ENCODE results near the gene MSH4.
"Not testable (repeated sequence)": the region's sequence is repeated elsewhere in the genome, so short reads cannot be mapped to it uniquely, and the experiment has no call there.

The MSH4 gene

GRCh38 chr1:75780183-75780582 lies 16.5 kb upstream of the MSH4 start:
- not testable (repeated sequence) for H3K9ac ChIP-seq (ENCODE audit: low read depth in 1 of 2, low read length in 2 of 2); H3K36me3 ChIP-seq (ENCODE audit: control insufficient read depth in 1 of 2, insufficient read depth in 2 of 2, low read length in 2 of 2); H3K9me3 ChIP-seq (ENCODE audit: control insufficient read depth in 1 of 2, low read length in 2 of 2); H3K4me3 ChIP-seq (ENCODE audit: low read depth in 1 of 2, low read length in 2 of 2); H3K27me3 ChIP-seq (ENCODE audit: control insufficient read depth in 1 of 2, insufficient read depth in 2 of 2, low read length in 2 of 2); H3K4me1 ChIP-seq (ENCODE audit: control insufficient read depth in 1 of 2, insufficient read depth in 2 of 2, low read length in 2 of 2); H3K27ac ChIP-seq (ENCODE audit: low read depth, low read length)

DNA sequence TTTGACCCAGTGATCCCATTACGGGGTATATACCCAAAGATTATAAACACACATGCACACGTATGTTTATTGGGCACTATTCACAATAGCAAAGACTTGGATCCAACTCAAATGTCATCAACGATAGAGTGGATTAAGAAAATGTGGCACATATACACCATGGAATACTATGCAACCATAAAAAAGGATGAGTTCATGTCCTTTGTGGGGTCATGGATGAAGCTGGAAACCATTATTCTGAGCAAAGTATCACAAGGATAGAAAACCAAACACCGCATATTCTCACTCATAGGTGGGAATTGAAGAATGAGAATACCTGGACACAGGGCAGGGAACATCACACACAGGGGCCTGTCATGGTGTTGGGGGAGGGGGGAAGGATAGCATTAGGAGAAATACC lies 12.8 kb upstream of the MSH4 start:
- H3K36me3 ChIP-seq (ENCODE audit: control insufficient read depth in 1 of 2, insufficient read depth in 2 of 2, low read length in 2 of 2); H3K9ac ChIP-seq (ENCODE audit: low read depth in 1 of 2, low read length in 2 of 2): not testable (repeated sequence)

GRCh38 chr1:75785320-75785982 lies 11.2 kb upstream of the MSH4 start:
- no peaks in the 10 kb centered on the region for H3K9me3 ChIP-seq (ENCODE audit: control insufficient read depth in 1 of 2, low read length in 2 of 2)
- H3K4me3 ChIP-seq (ENCODE audit: low read depth in 1 of 2, low read length in 2 of 2): peak overlapping the region; percentile 90 to 91
- H3K4me1 ChIP-seq (ENCODE audit: control insufficient read depth in 1 of 2, insufficient read depth in 2 of 2, low read length in 2 of 2): peaks cover 31 to 39% of the 10 kb centered on the region in 2 donors
- peak overlapping the region; percentile 86 to 87 for H3K9ac ChIP-seq (ENCODE audit: low read depth in 1 of 2, low read length in 2 of 2)
- H3K27ac ChIP-seq (ENCODE audit: low read depth, low read length): no peak overlapping the region
- peaks cover 0 to 2% of the 10 kb centered on the region in 2 donors for H3K36me3 ChIP-seq (ENCODE audit: control insufficient read depth in 1 of 2, insufficient read depth in 2 of 2, low read length in 2 of 2)
- H3K27me3 ChIP-seq (ENCODE audit: control insufficient read depth in 1 of 2, insufficient read depth in 2 of 2, low read length in 2 of 2): no peaks in the 10 kb centered on the region

More for the DNA sequence above, 12.8 kb upstream of the MSH4 start:
- H3K27me3 ChIP-seq (ENCODE audit: control insufficient read depth in 1 of 2, insufficient read depth in 2 of 2, low read length in 2 of 2); H3K27ac ChIP-seq (ENCODE audit: low read depth, low read length); H3K9me3 ChIP-seq (ENCODE audit: control insufficient read depth in 1 of 2, low read length in 2 of 2); H3K4me3 ChIP-seq (ENCODE audit: low read depth in 1 of 2, low read length in 2 of 2): not testable (repeated sequence)
- peaks cover 16 to 24% of the 10 kb centered on the region in 2 donors for H3K4me1 ChIP-seq (ENCODE audit: control insufficient read depth in 1 of 2, insufficient read depth in 2 of 2, low read length in 2 of 2)

DNA sequence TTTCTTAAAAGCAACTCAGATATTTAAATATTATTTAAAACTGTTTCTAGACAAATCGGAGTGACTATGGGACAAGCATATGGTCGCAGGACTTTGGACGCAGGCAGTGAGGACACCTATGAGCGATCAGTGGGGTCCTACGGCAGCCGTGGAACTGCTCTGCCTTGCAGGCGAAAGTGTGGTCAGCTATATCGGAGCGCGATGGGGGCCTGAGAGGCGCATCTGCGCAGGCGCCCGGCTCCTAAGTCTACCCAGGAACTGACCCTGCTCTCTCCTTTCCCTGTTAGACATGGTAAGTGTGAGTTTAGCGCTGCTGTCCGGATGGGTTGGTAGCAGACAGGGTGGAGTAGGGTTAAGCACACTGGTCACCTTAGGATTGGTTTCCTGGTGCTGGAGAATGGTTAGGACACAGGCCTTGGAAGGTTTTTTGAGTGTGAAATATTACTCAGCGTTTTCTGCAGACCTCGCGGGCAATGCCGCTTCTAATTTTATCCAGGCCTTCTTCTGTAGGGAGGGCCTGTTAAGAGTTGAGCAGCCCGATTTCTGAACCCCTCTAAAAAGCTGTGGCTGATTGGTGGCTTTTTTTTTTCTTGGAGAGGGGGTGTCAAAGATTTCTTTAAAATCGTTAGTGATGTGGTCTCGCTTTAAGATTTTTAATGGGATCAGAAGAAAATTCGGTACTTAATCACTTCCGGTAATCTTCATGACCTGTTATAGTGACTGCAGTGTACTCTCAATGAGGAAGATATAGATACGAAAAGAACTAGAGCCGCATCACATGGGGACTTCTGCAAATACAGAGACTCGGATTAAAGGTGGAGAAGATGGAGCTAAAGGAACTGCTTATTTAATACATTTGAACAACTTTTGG lies 10.5 kb upstream of the MSH4 start, which contains the start of gene RABGGTB:
RABGGTB (plus strand) TSS at position 274 of the 871 bp plus-strand sequence; CDS start at position 290, 16 bp downstream.
- Histone ChIP-seq H3K4me1 (ENCODE audit: control insufficient read depth in 1 of 2, insufficient read depth in 2 of 2, low read length in 2 of 2) (peaks cover 38 to 44% of the 10 kb centered on the region in 2 donors), H3K4me3 (ENCODE audit: low read depth in 1 of 2, low read length in 2 of 2) (peak within 1 kb of the TSS; percentile 90 to 91), H3K9me3 (ENCODE audit: control insufficient read depth in 1 of 2, low read length in 2 of 2) (no peaks in the 10 kb centered on the region), H3K27ac (ENCODE audit: low read depth, low read length) (peak within 1 kb of the TSS; percentile 72), H3K27me3 (ENCODE audit: control insufficient read depth in 1 of 2, insufficient read depth in 2 of 2, low read length in 2 of 2) (no peaks in the 10 kb centered on the region), H3K9ac (ENCODE audit: low read depth in 1 of 2, low read length in 2 of 2) (peak within 1 kb of the TSS; percentile 86 to 87), H3K36me3 (ENCODE audit: control insufficient read depth in 1 of 2, insufficient read depth in 2 of 2, low read length in 2 of 2) (peaks cover 0 to 10% of the 10 kb centered on the region in 2 donors)

- peaks cover 3 to 18% of the 10 kb centered on the region in 2 donors for H3K36me3 ChIP-seq (ENCODE audit: control insufficient read depth in 1 of 2, insufficient read depth in 2 of 2, low read length in 2 of 2)
- H3K27ac ChIP-seq (ENCODE audit: low read depth, low read length): no peak overlapping the region
- peak overlapping the region; percentile 86 to 87 for H3K9ac ChIP-seq (ENCODE audit: low read depth in 1 of 2, low read length in 2 of 2)
- H3K4me1 ChIP-seq (ENCODE audit: control insufficient read depth in 1 of 2, insufficient read depth in 2 of 2, low read length in 2 of 2): peaks cover 38 to 44% of the 10 kb centered on the region in 2 donors
- no peaks in the 10 kb centered on the region for H3K9me3 ChIP-seq (ENCODE audit: control insufficient read depth in 1 of 2, low read length in 2 of 2)
- H3K27me3 ChIP-seq (ENCODE audit: control insufficient read depth in 1 of 2, insufficient read depth in 2 of 2, low read length in 2 of 2): no peaks in the 10 kb centered on the region
- peak overlapping the region; percentile 90 to 91 for H3K4me3 ChIP-seq (ENCODE audit: low read depth in 1 of 2, low read length in 2 of 2)
Observed at GRCh38 chr1:75786901-75787493, 9.7 kb upstream of the MSH4 start.

DNA sequence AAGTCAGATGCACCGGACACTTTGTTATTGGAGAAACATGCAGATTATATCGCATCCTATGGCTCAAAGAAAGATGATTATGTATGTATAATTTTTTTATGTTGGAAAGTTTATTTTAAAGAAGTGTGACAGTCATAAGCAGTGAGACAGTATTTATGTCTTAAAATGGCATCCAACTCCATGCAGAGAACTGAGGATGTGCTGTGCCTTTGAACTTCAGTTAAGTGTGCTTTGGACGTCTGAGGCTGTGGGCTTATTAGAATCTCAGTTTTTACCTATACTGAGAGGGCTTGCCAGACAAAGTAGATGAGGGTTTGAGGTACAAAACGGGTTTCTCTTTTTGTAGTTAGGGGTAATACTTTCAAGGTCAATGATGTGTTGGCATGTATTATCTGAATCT lies 9.2 kb upstream of the MSH4 start:
- H3K9me3 ChIP-seq (ENCODE audit: control insufficient read depth in 1 of 2, low read length in 2 of 2): no peaks in the 10 kb centered on the region
- H3K9ac ChIP-seq (ENCODE audit: low read depth in 1 of 2, low read length in 2 of 2): peak overlapping the region; percentile 86 to 87
- no peaks in the 10 kb centered on the region for H3K27me3 ChIP-seq (ENCODE audit: control insufficient read depth in 1 of 2, insufficient read depth in 2 of 2, low read length in 2 of 2)
- peaks cover 38 to 44% of the 10 kb centered on the region in 2 donors for H3K4me1 ChIP-seq (ENCODE audit: control insufficient read depth in 1 of 2, insufficient read depth in 2 of 2, low read length in 2 of 2)
- peak overlapping the region; percentile 1 for H3K27ac ChIP-seq (ENCODE audit: low read depth, low read length)
- H3K36me3 ChIP-seq (ENCODE audit: control insufficient read depth in 1 of 2, insufficient read depth in 2 of 2, low read length in 2 of 2): peaks cover 7 to 22% of the 10 kb centered on the region in 2 donors
- H3K4me3 ChIP-seq (ENCODE audit: low read depth in 1 of 2, low read length in 2 of 2): peak overlapping the region; percentile 90 to 91

- H3K4me3 ChIP-seq (ENCODE audit: low read depth in 1 of 2, low read length in 2 of 2): peak overlapping the region; percentile 10 to 91
- no peak overlapping the region for H3K27ac ChIP-seq (ENCODE audit: low read depth, low read length)
- H3K9me3 ChIP-seq (ENCODE audit: control insufficient read depth in 1 of 2, low read length in 2 of 2): no peaks in the 10 kb centered on the region
- no peaks in the 10 kb centered on the region for H3K27me3 ChIP-seq (ENCODE audit: control insufficient read depth in 1 of 2, insufficient read depth in 2 of 2, low read length in 2 of 2)
- H3K36me3 ChIP-seq (ENCODE audit: control insufficient read depth in 1 of 2, insufficient read depth in 2 of 2, low read length in 2 of 2): peaks cover 17 to 42% of the 10 kb centered on the region in 2 donors
- peaks cover 38 to 44% of the 10 kb centered on the region in 2 donors for H3K4me1 ChIP-seq (ENCODE audit: control insufficient read depth in 1 of 2, insufficient read depth in 2 of 2, low read length in 2 of 2)
- peak overlapping the region in 1 of 2 donors; percentile 23 for H3K9ac ChIP-seq (ENCODE audit: low read depth in 1 of 2, low read length in 2 of 2)
Observed at GRCh38 chr1:75789988-75790387, 6.7 kb upstream of the MSH4 start.

- no peak overlapping the region for H3K27ac ChIP-seq (ENCODE audit: low read depth, low read length)
- H3K36me3 ChIP-seq (ENCODE audit: control insufficient read depth in 1 of 2, insufficient read depth in 2 of 2, low read length in 2 of 2): peaks cover 23 to 52% of the 10 kb centered on the region in 2 donors
- H3K27me3 ChIP-seq (ENCODE audit: control insufficient read depth in 1 of 2, insufficient read depth in 2 of 2, low read length in 2 of 2): no peaks in the 10 kb centered on the region
- no peak overlapping the region for H3K9ac ChIP-seq (ENCODE audit: low read depth in 1 of 2, low read length in 2 of 2)
- no peaks in the 10 kb centered on the region for H3K9me3 ChIP-seq (ENCODE audit: control insufficient read depth in 1 of 2, low read length in 2 of 2)
- peak overlapping the region; percentile 5 to 23 for H3K4me3 ChIP-seq (ENCODE audit: low read depth in 1 of 2, low read length in 2 of 2)
- peaks cover 37 to 38% of the 10 kb centered on the region in 2 donors for H3K4me1 ChIP-seq (ENCODE audit: control insufficient read depth in 1 of 2, insufficient read depth in 2 of 2, low read length in 2 of 2)
Observed at GRCh38 chr1:75791022-75791421, 5.7 kb upstream of the MSH4 start.

DNA sequence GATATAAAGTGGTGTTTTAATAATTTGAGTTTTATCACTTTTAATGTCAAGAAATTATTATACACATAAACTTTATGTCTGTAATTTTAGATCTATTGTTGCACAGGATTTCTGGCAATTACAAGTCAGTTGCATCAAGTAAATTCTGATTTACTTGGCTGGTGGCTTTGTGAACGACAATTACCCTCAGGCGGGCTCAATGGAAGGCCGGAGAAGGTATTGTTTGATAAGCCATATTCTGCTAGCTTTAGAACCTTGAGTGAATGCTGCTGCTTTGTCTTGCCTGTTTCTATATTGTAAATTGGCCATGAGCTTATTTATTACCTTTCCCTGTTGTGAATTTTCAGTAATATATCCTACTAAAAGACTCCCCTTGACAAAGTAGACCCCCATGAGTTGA lies 4.6 kb upstream of the MSH4 start:
- H3K36me3 ChIP-seq (ENCODE audit: control insufficient read depth in 1 of 2, insufficient read depth in 2 of 2, low read length in 2 of 2): peaks cover 28 to 60% of the 10 kb centered on the region in 2 donors
- H3K4me1 ChIP-seq (ENCODE audit: control insufficient read depth in 1 of 2, insufficient read depth in 2 of 2, low read length in 2 of 2): peaks cover 36 to 37% of the 10 kb centered on the region in 2 donors
- no peaks in the 10 kb centered on the region for H3K27me3 ChIP-seq (ENCODE audit: control insufficient read depth in 1 of 2, insufficient read depth in 2 of 2, low read length in 2 of 2)
- no peak overlapping the region for H3K27ac ChIP-seq (ENCODE audit: low read depth, low read length)
- H3K4me3 ChIP-seq (ENCODE audit: low read depth in 1 of 2, low read length in 2 of 2): no peak overlapping the region
- H3K9ac ChIP-seq (ENCODE audit: low read depth in 1 of 2, low read length in 2 of 2): no peak overlapping the region
- no peaks in the 10 kb centered on the region for H3K9me3 ChIP-seq (ENCODE audit: control insufficient read depth in 1 of 2, low read length in 2 of 2)

GRCh38 chr1:75794382-75794781 lies 2.3 kb upstream of the MSH4 start:
- Histone ChIP-seq H3K36me3 (ENCODE audit: control insufficient read depth in 1 of 2, insufficient read depth in 2 of 2, low read length in 2 of 2) (peaks cover 28 to 60% of the 10 kb centered on the region in 2 donors), H3K4me1 (ENCODE audit: control insufficient read depth in 1 of 2, insufficient read depth in 2 of 2, low read length in 2 of 2) (peaks cover 15 to 17% of the 10 kb centered on the region in 2 donors)

More at GRCh38 chr1:75794382-75794781, 2.3 kb upstream of the MSH4 start:
- Histone ChIP-seq H3K9me3 (ENCODE audit: control insufficient read depth in 1 of 2, low read length in 2 of 2) (no peaks in the 10 kb centered on the region), H3K27ac (ENCODE audit: low read depth, low read length) (no peak overlapping the region), H3K9ac (ENCODE audit: low read depth in 1 of 2, low read length in 2 of 2) (no peak overlapping the region), H3K27me3 (ENCODE audit: control insufficient read depth in 1 of 2, insufficient read depth in 2 of 2, low read length in 2 of 2) (no peaks in the 10 kb centered on the region), H3K4me3 (ENCODE audit: low read depth in 1 of 2, low read length in 2 of 2) (no peak overlapping the region)
